ENCODE measurements around the gene SVOPL.

SVOPL gene

GRCh38 chr7:138602451-138602850 is 98.7 kb downstream of the SVOPL start:
- Histone ChIP-seq H2BK120ac (ENCODE audit: low read depth, low read length) (no peak overlapping the region), H3K27ac (ENCODE audit: low read length, poor library complexity, severe bottlenecking) (no peak overlapping the region), H3K36me3 (ENCODE audit: control insufficient read depth in 1 of 2, insufficient read depth in 2 of 2, low read depth in 1 of 2, low read length in 2 of 2) (no peaks in the 10 kb centered on the region), H3K4me1 (ENCODE audit: control insufficient read depth, insufficient read depth, low read depth, low read length) (peaks cover 5% of the 10 kb centered on the region), H3K4me3 (ENCODE audit: insufficient read depth in 1 of 2, low read depth in 1 of 2, low read length in 2 of 2) (no peak overlapping the region), H3K27me3 (ENCODE audit: control insufficient read depth in 1 of 2, insufficient read depth in 1 of 2, low read length in 2 of 2) (no peaks in the 10 kb centered on the region), H3K23ac (ENCODE audit: low read length in 2 of 2) (no peak overlapping the region), H2AK5ac (ENCODE audit: low read length, severe bottlenecking) (no peak overlapping the region), H3K18ac (ENCODE audit: low read depth in 1 of 2, low read length in 2 of 2) (no peak overlapping the region), H2BK5ac (ENCODE audit: low read depth, low read length, poor library complexity, severe bottlenecking) (no peak overlapping the region), H3K9ac (ENCODE audit: low read length) (no peak overlapping the region), H2BK12ac (ENCODE audit: low read length in 2 of 2) (no peak overlapping the region), H3K14ac (ENCODE audit: low read length in 2 of 2) (no peak overlapping the region), H3K4me2 (ENCODE audit: low read length, poor library complexity, severe bottlenecking) (no peak overlapping the region), H2AFZ (ENCODE audit: low read depth, low read length) (no peak overlapping the region), H3K4ac (ENCODE audit: low read depth in 1 of 2, low read length in 2 of 2) (no peak overlapping the region), H4K8ac (ENCODE audit: low read length) (no peak overlapping the region), H2BK15ac (ENCODE audit: low read depth, poor library complexity, severe bottlenecking) (no peak overlapping the region), H4K91ac (ENCODE audit: low read length) (no peak overlapping the region), H3K9me3 (ENCODE audit: control insufficient read depth, low read length) (no peaks in the 10 kb centered on the region), H3K79me1 (replicated peaks; ENCODE audit: low read length, poor library complexity, severe bottlenecking) (no peaks in the 10 kb centered on the region)
- 75% methylated on average over 1 of the region's 1 CpG for WGBS
- DNase-seq: no peak

GRCh38 chr7:138595454-138595853 is 105.7 kb downstream of the SVOPL start:
- H2BK5ac ChIP-seq (ENCODE audit: low read depth, low read length, poor library complexity, severe bottlenecking): no peak overlapping the region
- H3K79me1 ChIP-seq (replicated peaks; ENCODE audit: low read length, poor library complexity, severe bottlenecking): no peaks in the 10 kb centered on the region
- no peaks in the 10 kb centered on the region for H3K4me1 ChIP-seq (ENCODE audit: control insufficient read depth, insufficient read depth, low read depth, low read length)
- H3K9me3 ChIP-seq (ENCODE audit: control insufficient read depth, low read length): no peaks in the 10 kb centered on the region
- no peak overlapping the region for H3K27ac ChIP-seq (ENCODE audit: low read length, poor library complexity, severe bottlenecking)
- no peak for DNase-seq
- no peak overlapping the region for H3K9ac ChIP-seq (ENCODE audit: low read length)
- H3K18ac ChIP-seq (ENCODE audit: low read depth in 1 of 2, low read length in 2 of 2): no peak overlapping the region
- H2BK15ac ChIP-seq (ENCODE audit: low read depth, poor library complexity, severe bottlenecking): no peak overlapping the region
- H2BK12ac ChIP-seq (ENCODE audit: low read length in 2 of 2): no peak overlapping the region
- no peaks in the 10 kb centered on the region for H3K36me3 ChIP-seq (ENCODE audit: control insufficient read depth in 1 of 2, insufficient read depth in 2 of 2, low read depth in 1 of 2, low read length in 2 of 2)
- H3K27me3 ChIP-seq (ENCODE audit: control insufficient read depth in 1 of 2, insufficient read depth in 1 of 2, low read length in 2 of 2): no peaks in the 10 kb centered on the region
- H3K14ac ChIP-seq (ENCODE audit: low read length in 2 of 2): no peak overlapping the region
- H3K23ac ChIP-seq (ENCODE audit: low read length in 2 of 2): no peak overlapping the region
- no peak overlapping the region for H4K91ac ChIP-seq (ENCODE audit: low read length)
- no peak overlapping the region for H3K4ac ChIP-seq (ENCODE audit: low read depth in 1 of 2, low read length in 2 of 2)
- no peak overlapping the region for H3K4me3 ChIP-seq (ENCODE audit: insufficient read depth in 1 of 2, low read depth in 1 of 2, low read length in 2 of 2)
- H2AFZ ChIP-seq (ENCODE audit: low read depth, low read length): no peak overlapping the region
- H4K8ac ChIP-seq (ENCODE audit: low read length): no peak overlapping the region
- WGBS: no CpG with 5 or more reads among the region's 2 CpGs
- H2AK5ac ChIP-seq (ENCODE audit: low read length, severe bottlenecking): no peak overlapping the region
- no peak overlapping the region for H3K4me2 ChIP-seq (ENCODE audit: low read length, poor library complexity, severe bottlenecking)
- no peak overlapping the region for H2BK120ac ChIP-seq (ENCODE audit: low read depth, low read length)

GRCh38 chr7:138590154-138590553 is 111.0 kb downstream of the SVOPL start:
- H4K8ac ChIP-seq (ENCODE audit: low read length): no peak overlapping the region
- H3K79me1 ChIP-seq (replicated peaks; ENCODE audit: low read length, poor library complexity, severe bottlenecking): peaks cover 2% of the 10 kb centered on the region
- no peak overlapping the region for H3K4me2 ChIP-seq (ENCODE audit: low read length, poor library complexity, severe bottlenecking)
- H2AK5ac ChIP-seq (ENCODE audit: low read length, severe bottlenecking): no peak overlapping the region
- H3K27me3 ChIP-seq (ENCODE audit: control insufficient read depth in 1 of 2, insufficient read depth in 1 of 2, low read length in 2 of 2): no peaks in the 10 kb centered on the region
- no peak overlapping the region for H3K18ac ChIP-seq (ENCODE audit: low read depth in 1 of 2, low read length in 2 of 2)
- H2BK12ac ChIP-seq (ENCODE audit: low read length in 2 of 2): no peak overlapping the region
- no peak overlapping the region for H3K27ac ChIP-seq (ENCODE audit: low read length, poor library complexity, severe bottlenecking)
- H3K36me3 ChIP-seq (ENCODE audit: control insufficient read depth in 1 of 2, insufficient read depth in 2 of 2, low read depth in 1 of 2, low read length in 2 of 2): peaks cover 8 to 16% of the 10 kb centered on the region in 2 experiments
- H3K9me3 ChIP-seq (ENCODE audit: control insufficient read depth, low read length): no peaks in the 10 kb centered on the region
- no peak for DNase-seq
- H3K23ac ChIP-seq (ENCODE audit: low read length in 2 of 2): no peak overlapping the region
- H3K4me1 ChIP-seq (ENCODE audit: control insufficient read depth, insufficient read depth, low read depth, low read length): no peaks in the 10 kb centered on the region
- 100% methylated on average over 1 of the region's 1 CpG for WGBS
- no peak overlapping the region for H2BK120ac ChIP-seq (ENCODE audit: low read depth, low read length)
- no peak overlapping the region for H4K91ac ChIP-seq (ENCODE audit: low read length)
- H2BK5ac ChIP-seq (ENCODE audit: low read depth, low read length, poor library complexity, severe bottlenecking): no peak overlapping the region
- no peak overlapping the region for H3K4me3 ChIP-seq (ENCODE audit: insufficient read depth in 1 of 2, low read depth in 1 of 2, low read length in 2 of 2)
- H3K9ac ChIP-seq (ENCODE audit: low read length): no peak overlapping the region
- no peak overlapping the region for H3K14ac ChIP-seq (ENCODE audit: low read length in 2 of 2)
- no peak overlapping the region for H2AFZ ChIP-seq (ENCODE audit: low read depth, low read length)
- no peak overlapping the region for H2BK15ac ChIP-seq (ENCODE audit: low read depth, poor library complexity, severe bottlenecking)
- no peak overlapping the region for H3K4ac ChIP-seq (ENCODE audit: low read depth in 1 of 2, low read length in 2 of 2)

- Histone ChIP-seq H3K4me2 (ENCODE audit: low read length, poor library complexity, severe bottlenecking) (no peak overlapping the region), H4K8ac (ENCODE audit: low read length) (no peak overlapping the region), H4K91ac (ENCODE audit: low read length) (no peak overlapping the region), H3K36me3 (ENCODE audit: control insufficient read depth in 1 of 2, insufficient read depth in 2 of 2, low read depth in 1 of 2, low read length in 2 of 2) (peaks cover 8 to 23% of the 10 kb centered on the region in 2 experiments), H3K4me3 (ENCODE audit: insufficient read depth in 1 of 2, low read depth in 1 of 2, low read length in 2 of 2) (no peak overlapping the region), H3K9me3 (ENCODE audit: control insufficient read depth, low read length) (no peaks in the 10 kb centered on the region), H3K23ac (ENCODE audit: low read length in 2 of 2) (no peak overlapping the region), H3K4ac (ENCODE audit: low read depth in 1 of 2, low read length in 2 of 2) (no peak overlapping the region), H2BK12ac (ENCODE audit: low read length in 2 of 2) (no peak overlapping the region), H3K14ac (ENCODE audit: low read length in 2 of 2) (no peak overlapping the region), H3K27ac (ENCODE audit: low read length, poor library complexity, severe bottlenecking) (no peak overlapping the region), H2AK5ac (ENCODE audit: low read length, severe bottlenecking) (no peak overlapping the region), H2BK120ac (ENCODE audit: low read depth, low read length) (no peak overlapping the region), H2BK15ac (ENCODE audit: low read depth, poor library complexity, severe bottlenecking) (no peak overlapping the region), H2AFZ (ENCODE audit: low read depth, low read length) (no peak overlapping the region), H3K9ac (ENCODE audit: low read length) (no peak overlapping the region), H3K27me3 (ENCODE audit: control insufficient read depth in 1 of 2, insufficient read depth in 1 of 2, low read length in 2 of 2) (no peaks in the 10 kb centered on the region), H2BK5ac (ENCODE audit: low read depth, low read length, poor library complexity, severe bottlenecking) (no peak overlapping the region), H3K18ac (ENCODE audit: low read depth in 1 of 2, low read length in 2 of 2) (no peak overlapping the region), H3K79me1 (replicated peaks; ENCODE audit: low read length, poor library complexity, severe bottlenecking) (peaks cover 2% of the 10 kb centered on the region), H3K4me1 (ENCODE audit: control insufficient read depth, insufficient read depth, low read depth, low read length) (no peaks in the 10 kb centered on the region)
- DNase-seq: no peak
- no CpG with 5 or more reads among the region's 2 CpGs for WGBS
Observed at GRCh38 chr7:138588986-138589385, 112.2 kb downstream of the SVOPL start.

All from mesenchymal stem cell (in vitro differentiated cells and primary cell).